Inflammatory macrophage (primary cell): ENCODE results near the gene FDXR.

Experiments used
- DNase-seq, 2 donors: peaks; one replicate each; pipeline ENCODE4 v3.0.0-alpha.2; 2020 to 2022

The FDXR gene

DNA sequence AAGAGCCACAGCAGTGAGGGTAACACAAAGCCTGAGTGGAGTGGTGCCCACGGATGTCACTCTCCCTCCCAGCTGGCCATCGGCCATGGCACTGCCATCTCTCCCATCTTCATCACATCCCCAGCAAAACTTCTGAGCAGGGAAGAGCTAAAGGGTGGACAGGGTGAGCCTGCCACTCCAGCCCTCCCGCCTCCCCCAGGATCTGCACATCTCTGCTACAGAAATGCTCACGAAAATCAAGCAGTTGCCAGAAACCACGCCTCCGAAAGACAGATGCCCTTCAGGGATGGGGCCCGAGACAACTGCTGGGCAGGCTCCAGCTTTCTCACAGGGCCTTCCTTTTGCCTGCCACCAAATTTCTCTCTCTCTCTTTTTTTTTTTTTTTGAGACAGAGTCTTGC, 16.7 kb downstream of the FDXR start:
- no peak for DNase-seq

DNA sequence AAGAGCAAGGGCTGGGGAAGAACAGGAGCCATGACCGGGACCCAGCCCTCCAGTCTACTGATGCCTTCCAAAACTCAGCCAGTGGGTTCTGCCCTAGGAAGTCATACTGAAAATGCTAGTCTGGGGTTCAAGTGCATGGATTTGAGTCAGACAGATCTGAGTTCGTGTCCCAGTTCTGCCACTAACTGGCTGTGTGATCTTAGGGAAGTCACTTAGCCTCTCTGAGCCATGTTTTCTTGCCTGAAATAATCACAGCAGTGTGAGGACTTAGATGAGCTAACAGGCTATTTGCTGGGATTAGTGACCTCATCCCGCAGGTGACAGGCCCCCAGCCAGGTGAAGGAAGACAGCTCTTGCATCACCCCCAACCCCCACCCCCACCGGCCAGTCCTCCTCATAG, 17.5 kb downstream of the FDXR start:
- no peak for DNase-seq

DNA sequence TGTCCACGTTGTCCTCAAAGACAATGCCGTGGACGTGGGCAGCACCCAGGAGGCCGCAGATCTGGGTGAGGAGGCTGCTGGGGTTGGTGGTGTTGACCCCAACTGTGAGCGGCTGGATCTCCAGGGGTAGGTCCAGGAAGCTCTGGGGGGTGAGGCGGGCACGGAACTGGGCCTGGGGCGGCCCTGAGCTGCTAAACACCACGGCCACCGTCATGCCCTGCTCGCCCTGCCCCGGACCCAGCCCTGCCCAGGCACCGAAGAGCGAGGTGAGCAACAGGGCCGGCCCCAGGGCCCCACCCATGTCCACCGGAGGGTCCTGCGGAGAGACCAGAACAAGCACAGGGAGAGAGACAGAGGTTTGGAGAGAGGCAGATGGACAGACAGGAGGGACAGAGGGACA, 18.0 kb downstream of the FDXR start:
- DNase-seq = no peak

DNA sequence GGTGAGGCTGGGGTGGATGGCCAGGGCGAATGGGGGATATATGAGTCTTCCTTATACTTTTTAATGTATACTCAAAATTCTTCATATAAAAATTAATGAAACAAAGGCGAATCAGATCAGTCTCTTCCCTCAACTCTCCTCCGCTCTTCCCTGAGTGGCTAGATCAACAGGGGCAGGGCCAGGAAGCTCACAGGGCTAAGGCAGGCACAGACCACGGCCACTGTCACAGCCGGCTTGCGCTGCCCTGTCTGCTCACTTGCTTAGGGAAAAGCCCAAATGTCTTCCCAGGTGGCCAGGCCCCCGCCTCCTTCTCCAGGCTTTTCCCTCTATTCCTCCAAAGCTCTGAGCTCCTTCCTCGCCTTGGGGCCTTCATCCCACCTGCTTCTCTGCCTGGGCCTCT, 19.1 kb downstream of the FDXR start:
- DNase-seq = no peak

DNA sequence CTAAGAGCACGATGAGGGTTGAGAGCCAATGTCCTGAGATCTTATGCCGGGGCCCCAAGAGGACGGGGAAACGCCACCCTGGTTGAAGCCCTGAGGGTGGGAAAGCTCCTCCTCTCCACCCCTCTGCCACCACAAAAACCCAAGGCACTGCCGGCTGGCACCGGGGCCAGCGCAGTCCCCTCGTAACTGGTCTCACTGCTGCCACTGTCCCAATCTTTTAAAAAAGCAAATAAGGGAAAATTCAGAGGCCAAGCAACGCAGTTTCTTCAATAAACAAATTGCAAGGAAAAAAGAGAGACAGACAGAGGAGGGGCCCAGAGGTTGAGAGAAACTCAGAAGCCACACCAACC, 19.8 kb downstream of the FDXR start:
- no peak for DNase-seq

DNA sequence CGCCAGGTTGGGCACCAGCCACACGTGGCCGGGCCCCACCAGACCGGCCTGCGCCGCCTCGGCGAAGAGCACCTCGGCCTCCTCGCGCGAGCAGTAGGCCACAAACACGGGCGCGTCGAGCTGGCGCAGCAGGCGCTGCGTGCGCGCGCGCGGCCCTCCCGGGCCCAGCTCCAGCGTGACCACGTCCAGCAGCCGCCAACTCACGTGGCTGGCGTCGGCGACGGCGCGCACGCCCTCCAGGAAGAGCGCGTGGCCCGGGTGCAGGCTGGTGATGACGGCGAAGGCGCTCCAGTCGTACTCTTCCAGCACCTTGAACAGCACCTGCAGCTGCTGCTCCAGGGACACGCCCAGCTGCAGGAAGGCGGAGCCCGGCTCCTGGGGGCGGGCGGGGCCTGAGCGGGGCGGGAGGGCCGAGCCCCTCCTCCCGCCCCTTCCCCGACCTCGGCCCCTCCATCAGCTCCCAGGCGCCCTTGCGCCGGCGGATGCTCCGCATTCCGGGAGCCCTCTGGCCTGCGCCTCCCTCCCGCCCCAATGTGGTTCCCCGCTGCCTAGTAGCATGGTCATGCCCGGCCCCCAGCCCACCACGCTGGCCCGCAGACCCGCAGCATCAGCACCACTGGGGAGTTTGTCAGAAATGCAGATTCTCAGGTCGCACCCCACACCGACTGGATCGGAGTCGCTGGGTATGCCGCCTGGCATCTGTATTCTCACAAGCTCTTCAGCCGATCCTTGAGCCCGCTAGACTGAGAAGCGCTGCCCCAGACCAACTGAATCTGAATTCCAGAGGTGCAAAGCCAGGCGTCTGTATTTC, 20.4 kb downstream of the FDXR start:
- peak in 1 of 2 donors; percentile 16 for DNase-seq

DNA sequence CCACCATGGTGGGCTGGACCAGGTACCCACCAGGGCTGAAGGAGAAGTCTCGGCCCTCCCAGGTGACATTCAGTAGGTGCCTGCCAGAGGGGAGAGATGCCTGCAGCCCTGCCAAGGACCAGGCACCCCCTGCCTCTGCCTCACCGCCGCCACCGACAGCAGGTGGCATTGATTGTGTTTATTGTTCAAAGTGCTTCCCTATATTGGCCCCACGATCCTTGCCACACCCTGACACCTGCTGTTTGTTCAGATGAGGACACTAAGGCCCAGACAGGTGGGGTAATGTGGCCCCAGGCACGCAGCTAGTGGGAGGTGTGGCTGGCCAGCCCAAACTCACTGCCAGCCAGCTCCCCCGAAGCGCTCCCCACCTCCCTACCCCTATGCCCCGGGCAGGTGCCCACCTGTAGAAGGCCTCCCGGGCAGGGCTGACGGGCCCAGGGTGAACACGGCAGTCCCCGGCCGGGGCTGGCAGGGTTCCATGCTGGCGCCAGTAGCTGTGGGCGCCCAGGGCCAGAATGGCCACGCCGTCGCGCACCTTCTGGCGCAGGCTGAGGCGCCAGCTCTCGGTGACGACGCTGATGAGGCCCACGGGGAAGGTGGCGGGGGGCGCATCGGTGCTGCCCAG, 21.1 kb downstream of the FDXR start:
- DNase-seq = no peak

DNA sequence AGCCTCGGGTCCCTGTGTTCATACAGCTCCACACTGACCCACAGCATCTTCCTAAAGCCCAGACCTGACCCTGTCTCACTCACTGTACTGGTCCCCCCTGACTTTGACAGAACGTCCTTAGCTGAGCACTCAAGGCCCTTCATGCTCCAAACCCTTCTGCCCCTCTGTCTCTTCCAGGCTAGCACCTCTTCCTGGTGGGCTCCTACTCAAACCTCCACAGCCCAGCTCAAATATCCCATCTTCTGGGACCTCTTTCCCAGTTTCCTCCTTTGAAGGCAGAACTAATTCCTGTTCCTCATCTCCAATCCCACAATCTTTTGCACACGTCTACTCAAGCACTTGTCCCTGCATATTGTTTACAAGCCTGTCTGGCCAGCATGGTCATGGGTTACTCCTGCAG, 21.9 kb downstream of the FDXR start:
- no peak for DNase-seq

DNA sequence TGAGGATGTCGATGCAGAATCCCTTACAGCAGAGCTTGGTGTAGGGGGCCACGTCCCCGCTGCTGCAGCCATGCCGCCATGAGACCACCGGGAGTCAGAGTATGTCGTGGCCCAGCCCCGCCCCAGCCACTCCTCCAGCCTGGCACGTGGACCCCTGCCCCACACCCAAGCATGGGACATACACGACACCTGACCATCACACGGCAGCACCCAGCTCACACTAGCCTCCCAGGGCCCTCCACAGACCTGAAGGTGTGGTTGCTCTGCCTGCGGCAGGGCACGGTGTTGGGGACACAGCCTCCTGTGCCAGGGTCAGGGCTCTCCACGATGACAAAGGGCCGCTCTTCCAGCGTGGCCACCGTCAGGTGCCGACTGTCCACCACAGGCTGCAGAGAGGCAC, 22.5 kb downstream of the FDXR start:
- no peak for DNase-seq

DNA sequence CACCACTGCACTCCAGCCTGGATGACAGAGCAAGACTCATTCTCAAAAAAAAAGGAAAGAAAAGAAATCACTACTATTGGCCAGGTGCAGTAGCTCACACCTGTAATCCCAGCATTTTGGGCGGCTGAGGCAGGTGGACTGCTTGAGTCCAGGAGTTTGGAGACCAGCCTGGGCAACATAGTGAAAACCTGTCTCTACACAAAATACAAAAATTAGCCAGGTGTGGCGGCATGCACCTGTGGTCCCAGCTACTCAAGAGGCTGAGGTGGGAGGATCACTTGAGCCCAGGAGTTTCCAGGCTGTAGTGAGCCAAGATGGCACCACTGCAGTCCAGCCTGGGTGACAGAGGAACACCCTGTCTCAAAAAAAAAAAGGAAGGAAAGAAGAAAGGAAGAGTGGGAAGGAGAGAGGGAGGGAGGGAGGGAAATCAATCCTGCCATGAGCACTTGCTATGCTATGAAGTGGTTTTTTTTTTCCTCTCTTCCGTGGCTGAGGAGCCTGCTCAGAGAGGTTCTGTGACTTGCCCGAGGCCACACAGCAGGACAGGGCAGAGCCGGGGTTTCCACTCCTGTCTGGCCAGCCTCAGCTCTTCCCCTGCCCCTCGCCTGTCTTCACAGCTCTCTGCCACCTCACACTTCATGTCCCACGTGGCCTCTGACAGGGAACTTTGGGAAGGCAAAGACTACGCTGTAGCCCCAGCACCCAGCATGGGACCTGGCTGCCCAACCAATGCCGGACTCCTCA, 24.0 kb downstream of the FDXR start:
- no peak for DNase-seq

DNA sequence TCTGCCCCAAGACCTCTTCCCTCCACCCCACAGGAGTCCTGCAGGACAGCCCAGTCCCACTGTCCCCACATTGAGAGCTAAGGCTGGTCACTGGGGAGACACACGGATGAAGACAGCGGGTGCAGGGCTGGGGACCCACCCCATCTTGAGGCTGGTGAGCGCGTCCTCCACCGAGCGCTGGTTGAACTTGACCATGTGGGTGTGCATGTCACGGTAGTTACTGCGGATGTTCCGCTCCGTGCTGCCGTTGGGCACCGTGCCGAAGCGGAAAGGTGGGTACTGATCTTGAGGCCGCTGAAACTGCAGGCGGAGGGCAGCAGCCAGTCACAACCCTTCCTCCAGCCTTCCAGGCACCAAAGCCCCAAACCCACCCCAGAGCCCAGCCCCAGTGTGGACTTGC, 26.2 kb downstream of the FDXR start:
- no peak for DNase-seq

DNA sequence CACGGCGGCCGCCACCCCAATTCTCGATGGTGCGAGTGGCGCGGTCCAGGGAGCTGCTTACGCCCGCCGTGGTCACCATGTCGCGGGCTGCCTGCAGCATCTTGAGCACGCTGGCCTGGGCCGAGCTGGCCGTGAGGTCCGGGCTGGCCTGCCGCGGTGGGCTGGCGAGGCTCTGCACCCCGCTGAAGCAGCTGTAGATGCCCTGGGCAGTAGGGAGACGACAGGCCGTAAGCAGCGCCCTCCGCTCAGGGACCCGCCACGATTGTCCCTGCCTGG, 29.5 kb downstream of the FDXR start:
- DNase-seq = no peak

DNA sequence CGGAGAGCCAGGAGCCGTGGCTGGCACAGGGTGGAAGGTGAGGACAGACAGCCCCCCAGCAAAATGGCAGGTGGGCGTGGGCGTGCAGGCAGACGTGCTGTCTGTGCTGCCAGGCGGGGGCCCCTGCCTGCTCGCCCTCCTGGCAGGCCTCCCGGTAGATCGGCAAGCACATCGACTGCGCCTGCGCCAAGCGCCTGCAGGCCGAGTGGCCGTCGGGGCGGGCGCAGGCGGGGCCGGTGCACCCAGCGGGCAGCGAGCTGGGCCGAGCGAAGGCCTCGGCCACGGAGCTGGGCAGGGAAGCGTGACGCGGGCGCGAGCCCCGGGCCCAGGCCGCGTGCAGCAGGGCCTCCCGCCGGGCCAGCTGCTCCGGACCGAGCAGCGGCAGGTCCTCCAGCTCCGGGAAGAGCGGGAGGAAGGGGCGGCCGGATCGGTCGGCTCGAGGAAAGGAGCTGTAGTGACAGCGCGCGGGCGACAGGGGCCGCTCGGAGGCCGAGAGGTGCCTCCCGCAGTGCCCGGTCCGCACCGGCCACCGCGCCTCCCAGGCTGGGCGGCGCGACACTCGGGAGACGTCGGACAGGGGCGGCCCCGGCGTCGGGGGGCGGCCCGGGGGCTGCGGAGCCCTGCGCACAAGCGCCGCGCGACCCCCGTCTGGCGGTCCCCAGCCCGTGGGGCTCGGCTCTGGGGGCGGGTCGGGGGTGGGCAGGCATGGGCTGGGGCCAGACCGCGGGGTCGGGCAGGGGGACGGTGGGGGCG, 30.0 kb downstream of the FDXR start:
- DNase-seq = peak; percentile 47 to 73

DNA sequence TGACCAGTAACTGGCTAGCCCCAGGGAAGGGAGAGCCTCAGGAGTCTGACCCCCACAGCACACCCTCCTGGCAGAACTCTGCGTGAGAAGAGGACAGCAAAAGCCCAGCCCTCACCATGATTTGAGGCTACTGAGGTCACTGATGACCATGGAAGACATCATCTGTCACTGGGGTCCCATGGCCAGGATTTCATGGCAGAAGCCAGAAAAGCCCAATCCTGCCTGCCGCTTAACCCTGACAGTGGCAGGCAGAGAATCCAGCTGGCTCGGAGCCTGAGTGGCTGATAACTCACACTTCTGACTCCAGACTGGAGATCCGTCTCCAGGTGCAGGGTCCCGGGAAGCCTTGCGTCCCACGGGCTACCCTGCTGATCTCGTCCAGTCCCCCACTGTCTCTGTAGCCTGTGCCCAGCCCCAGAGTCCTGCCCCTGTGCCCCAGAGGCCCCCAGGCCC, 30.6 kb downstream of the FDXR start:
- DNase-seq = no peak

DNA sequence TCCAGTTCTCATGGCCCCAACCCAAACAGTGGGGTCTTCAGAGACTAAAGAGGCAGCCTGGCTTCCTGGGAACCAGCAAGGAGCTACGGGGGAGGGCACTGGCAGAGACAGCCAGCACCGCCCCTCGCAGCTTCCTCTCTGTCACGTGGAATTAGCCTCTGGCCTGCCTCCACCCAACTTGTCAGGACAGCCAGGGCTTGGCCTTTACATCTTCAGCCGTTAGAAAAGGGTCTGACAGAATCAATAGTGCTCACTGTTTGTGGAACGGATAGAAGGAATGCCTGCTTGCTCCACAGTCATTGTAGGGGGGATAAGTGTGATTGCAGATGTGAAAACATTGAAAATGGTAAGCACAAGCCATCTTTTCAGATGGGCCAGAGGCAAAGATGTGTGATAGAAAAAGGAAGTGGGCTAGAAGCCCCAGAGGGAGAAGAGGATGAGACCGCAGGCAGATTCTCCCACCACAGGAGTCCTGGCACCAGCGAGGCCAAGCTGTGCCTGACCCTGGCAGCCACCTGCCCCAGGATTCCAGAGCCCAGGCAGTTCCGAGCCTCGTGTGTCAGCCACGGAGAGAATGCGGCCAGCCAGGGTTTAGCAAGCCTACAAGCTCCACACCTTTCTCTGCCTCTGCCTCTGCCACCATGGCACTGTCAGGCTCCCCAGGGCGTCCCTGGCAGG, 31.7 kb downstream of the FDXR start:
- peak; percentile 67 to 71 for DNase-seq

DNA sequence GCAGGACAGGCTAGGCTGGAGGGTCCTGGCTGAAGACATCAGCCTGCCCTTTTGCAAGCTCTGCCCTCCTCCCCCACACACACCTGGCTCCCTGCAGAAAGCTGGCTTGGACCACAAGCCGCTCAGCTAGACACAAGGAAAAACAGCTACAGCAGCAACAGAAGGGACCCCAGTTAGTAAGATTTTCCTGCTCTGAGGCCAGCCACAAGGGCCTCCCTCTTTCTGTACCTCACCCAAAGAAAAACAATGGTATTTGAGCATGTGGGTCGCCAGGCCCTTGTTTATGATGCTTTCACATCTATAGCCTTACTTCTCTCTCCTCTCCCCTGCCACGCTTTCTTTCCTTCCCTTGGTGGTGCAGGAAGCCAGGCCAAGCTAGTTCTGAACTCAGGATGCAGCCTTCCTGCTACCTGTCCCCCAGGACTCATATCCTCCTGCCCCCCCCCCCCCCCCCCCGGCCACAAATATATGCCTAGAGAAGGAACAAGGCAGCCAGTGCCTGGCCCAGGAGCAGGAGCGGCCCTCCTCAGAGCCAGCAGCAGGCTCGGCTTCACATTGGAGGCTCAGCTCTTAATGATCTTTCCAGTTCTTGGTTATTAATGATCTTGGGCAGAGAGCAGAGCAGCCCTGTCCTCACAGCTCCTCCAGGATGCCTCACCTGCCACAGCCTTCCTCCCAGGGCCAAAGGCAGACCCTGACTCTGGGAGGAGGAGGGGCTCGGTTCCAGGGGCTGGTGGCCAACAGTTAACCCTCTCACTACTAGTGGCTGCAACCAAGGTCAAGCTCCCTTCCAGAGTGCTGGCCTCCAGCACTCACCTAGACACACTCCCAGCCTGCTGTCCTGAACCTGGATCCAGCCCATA, 32.6 kb downstream of the FDXR start:
- no peak for DNase-seq

DNA sequence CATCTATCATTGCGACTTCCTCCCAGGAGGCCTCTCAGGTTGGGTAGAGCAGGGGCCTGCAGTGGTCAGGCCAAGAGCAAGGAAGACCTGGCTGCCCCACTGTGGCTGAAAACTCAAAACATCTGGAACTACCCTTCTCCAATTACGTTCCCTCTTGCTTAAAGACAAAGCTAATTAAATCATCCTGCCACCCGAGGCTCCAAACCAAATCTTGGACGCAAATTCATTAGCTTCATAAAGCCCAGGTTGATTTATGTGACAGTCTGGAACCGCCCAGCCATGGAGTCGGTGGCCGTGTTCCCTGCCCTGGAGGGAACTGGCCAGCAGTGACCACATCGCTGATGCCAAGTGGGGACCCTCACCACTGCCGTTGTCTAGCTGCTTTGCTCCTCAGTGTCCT, 34.5 kb downstream of the FDXR start:
- DNase-seq = no peak

DNA sequence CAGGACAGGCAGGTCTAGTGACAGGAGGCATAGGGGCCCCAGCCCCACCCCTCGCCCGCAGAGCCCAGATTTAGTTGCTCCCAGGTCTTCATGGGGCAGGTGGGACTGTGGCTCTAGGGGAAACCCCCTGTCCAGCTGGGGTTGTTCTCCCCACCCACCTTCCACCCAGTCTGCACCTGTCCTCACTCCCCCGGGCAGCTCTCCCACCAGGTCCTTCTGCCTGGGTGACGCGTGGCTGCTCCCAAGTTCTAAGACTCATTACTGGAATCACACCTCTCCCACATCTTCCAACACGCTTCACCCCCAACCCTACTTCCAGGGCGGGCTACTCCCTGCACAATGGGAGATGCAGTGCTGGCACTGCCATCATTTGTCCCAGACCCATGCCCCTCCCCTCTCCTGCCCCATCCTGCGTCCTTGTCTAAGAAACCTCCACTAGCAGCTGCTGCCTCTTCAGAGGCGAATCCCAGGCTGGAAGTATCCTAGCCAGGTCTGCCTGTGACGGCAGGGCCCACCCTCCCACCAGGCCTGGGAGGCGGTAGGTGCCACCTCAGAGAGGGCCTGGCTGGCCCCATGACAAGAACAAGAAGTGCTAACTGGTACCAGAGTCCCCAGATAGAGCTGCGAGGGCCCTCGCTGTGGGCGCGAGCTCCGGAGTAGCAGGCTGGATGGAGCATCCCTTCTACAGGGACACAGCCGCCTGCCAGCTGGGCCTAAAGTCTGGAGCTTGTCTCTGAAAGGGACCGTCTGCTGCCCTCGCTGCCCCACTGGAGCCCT, 35.9 kb downstream of the FDXR start:
- no peak for DNase-seq

DNA sequence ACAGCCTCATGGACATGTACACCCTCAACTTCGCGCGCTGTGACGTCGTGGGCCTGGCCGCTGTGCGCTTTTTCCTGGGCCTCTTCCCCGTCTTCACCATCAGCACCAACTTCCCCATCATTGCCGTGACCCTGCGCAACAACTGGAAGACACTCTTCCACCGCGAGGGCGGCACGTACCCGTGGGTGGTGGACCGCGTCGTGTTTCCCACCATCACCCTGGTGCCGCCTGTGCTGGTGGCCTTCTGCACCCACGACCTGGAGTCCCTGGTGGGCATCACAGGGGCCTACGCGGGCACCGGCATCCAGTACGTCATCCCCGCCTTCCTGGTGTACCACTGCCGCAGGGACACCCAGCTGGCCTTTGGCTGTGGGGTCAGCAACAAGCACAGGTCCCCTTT, 36.6 kb downstream of the FDXR start:
- DNase-seq = no peak

DNA sequence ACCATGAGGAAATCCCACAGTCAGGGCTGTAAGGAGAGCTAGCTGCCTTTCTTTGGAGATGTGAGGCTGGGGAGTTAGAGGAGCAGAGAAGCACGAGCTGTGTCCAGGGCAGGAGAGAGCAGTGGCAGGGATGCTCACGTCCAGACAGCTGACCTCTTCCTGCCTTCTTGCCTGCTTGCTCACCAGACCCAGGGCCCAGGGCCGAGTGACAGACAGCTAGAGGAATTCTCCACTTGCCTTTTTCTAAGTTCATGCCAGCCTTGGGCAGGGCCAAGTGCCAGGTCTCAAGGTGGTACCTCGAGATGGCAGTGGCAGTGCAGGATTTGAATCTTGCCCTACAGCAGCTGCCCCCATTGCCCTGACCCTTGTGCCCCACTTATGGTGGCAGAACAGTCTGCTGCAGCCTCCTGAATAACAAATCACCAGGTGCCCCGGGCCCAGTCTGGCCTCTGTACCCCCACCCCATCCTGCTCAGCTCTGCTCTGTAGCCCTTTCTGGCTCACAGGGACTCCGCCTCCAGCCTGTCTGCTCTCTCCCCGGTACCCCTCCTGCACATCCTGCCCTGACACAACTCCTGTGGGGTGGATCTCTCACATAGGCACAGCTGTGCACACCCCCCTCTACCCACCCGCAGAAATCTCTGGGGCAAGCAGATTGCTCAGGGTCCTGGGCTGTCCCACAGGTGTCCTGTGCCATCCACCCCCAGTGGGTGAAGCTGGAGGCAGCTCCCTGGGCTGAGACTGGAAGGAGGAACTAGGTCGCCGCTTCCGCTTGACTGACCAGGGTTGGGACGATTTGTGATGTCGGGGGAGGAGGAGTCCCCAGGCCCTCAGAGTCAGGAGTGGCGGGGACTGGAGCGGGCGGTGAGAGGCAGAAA, 39.1 kb downstream of the FDXR start:
- DNase-seq = peak; percentile 37 to 54
